GM12878 (cell line): ENCODE results near the gene UBE2G2. TPM values are rescaled to one million over a fixed set of nuclear protein-coding genes. Genes with fewer than 3 reads are reported as not detected.

ENCODE experiments used
- ATAC-seq: fragments of 200-7000 bp; cut with Tn5 transposase; 3 replicates; pipeline ENCODE4 v1.9.1; 2020; ENCODE audit warnings: mild to moderate bottlenecking, moderate library complexity
- BruUV-seq: library from RNA; stranded (reverse); fragments of 400-500 nt; replicated peaks from 2 replicates; lab custom pipeline; 2021; lab: Mats Ljungman, UMichigan
- CTCF ChIA-PET: fragments of 300-600 bp; sonication (Branson Sonifier 250); formaldehyde crosslinking; extraction: SDS; loops from one replicate; lab custom pipeline; 2021; ENCODE audit warnings: inconsistent platforms; lab: Yijun Ruan, JAX
- POLR2A ChIA-PET: fragments of 350-600 bp; formaldehyde crosslinking; extraction: SDS; loops from one replicate; lab custom pipeline; 2021; ENCODE audit warnings: inconsistent platforms; lab: Charles Lee
- RAD21 ChIA-PET: fragments of 300-600 bp; sonication (Branson Sonifier 250); formaldehyde crosslinking; loops from one replicate; lab custom pipeline; 2023; ENCODE audit warnings: antibody characterized with exemption; ENCODE audit not compliant: unreplicated experiment; lab: Charles Lee
- SMC1A ChIA-PET: fragments of 300-600 bp; sonication (Branson Sonifier 250); formaldehyde crosslinking; loops from one replicate; lab custom pipeline; 2023; ENCODE audit not compliant: unreplicated experiment, uncharacterized antibody; lab: Charles Lee
- DNase-seq: peaks from one replicate; pipeline ENCODE4 v3.0.0-alpha.2; 2011; ENCODE audit warnings: low read depth, low spot score
- FAIRE-seq: peaks from 3 replicates; lab custom pipeline; 2011; peaks lifted over from hg19 to GRCh38; lab: Jason Lieb, UNC
- H2AFZ ChIP-seq: 2 replicates; pipeline ENCODE4 v1.6.0; 2011; ENCODE audit warnings: low read depth, low read length, control low read depth; ENCODE audit not compliant: control insufficient read depth
- H3K27ac ChIP-seq: 2 replicates; pipeline ENCODE4 v1.5.1; 2011; ENCODE audit warnings: control low read depth; ENCODE audit not compliant: control insufficient read depth, insufficient read depth
- H3K27me3 ChIP-seq, 2 experiments: replicated peaks in 1 of 2; 2 replicates each; pipeline versions ENCODE4 v1.6.0 to v1.6.1; 2011; ENCODE audit warnings: low read length in 1 of 2; ENCODE audit not compliant: control insufficient read depth in 2 of 2, insufficient read depth in 2 of 2
- H3K36me3 ChIP-seq, 2 experiments: 2 replicates each; pipeline ENCODE4 v1.5.1; 2011; ENCODE audit warnings: low read length in 1 of 2; ENCODE audit not compliant: control insufficient read depth in 2 of 2, insufficient read depth in 2 of 2
- H3K4me1 ChIP-seq: 2 replicates; pipeline ENCODE4 v1.6.1; 2011; ENCODE audit warnings: mild to moderate bottlenecking, low read length, moderate library complexity, mixed read lengths; ENCODE audit not compliant: control insufficient read depth, insufficient read depth
- H3K4me2 ChIP-seq: 2 replicates; pipeline ENCODE4 v1.6.0; 2011; ENCODE audit warnings: control low read depth; ENCODE audit not compliant: control insufficient read depth, insufficient read depth
- H3K4me3 ChIP-seq: fragments of 200-600 bp; sonication (generic); 2 replicates; pipeline ENCODE4 v1.5.1; 2016
- H3K79me2 ChIP-seq: 2 replicates; pipeline ENCODE4 v1.6.0; 2011; ENCODE audit warnings: low read length; ENCODE audit not compliant: control insufficient read depth, insufficient read depth
- H3K9ac ChIP-seq: 2 replicates; pipeline ENCODE4 v1.8.0; 2011; ENCODE audit warnings: low read length, control low read depth, mixed read lengths; ENCODE audit not compliant: control insufficient read depth, insufficient read depth
- H3K9me3 ChIP-seq: replicated peaks from 3 replicates; pipeline ENCODE4 v1.5.1; 2011; ENCODE audit warnings: mild to moderate bottlenecking, low read length; ENCODE audit not compliant: control insufficient read depth, insufficient read depth
- H4K20me1 ChIP-seq: 2 replicates; pipeline ENCODE4 v1.6.0; 2011; ENCODE audit not compliant: control insufficient read depth, insufficient read depth
- CBFB ChIP-seq: IDR thresholded peaks from 2 replicates; pipeline ENCODE4 v1.6.1; 2016; ENCODE audit warnings: antibody characterized with exemption, low read depth
- CREM ChIP-seq: IDR thresholded peaks from 2 replicates; pipeline ENCODE4 v1.6.1; 2014; ENCODE audit warnings: antibody characterized with exemption, low read depth
- NBN ChIP-seq: fragments of 450-650 bp; IDR thresholded peaks from 2 replicates; pipeline ENCODE4 v1.6.1; 2016
- NRF1 ChIP-seq: conservative IDR thresholded peaks from 2 replicates; pipeline ENCODE4 v1.6.1; 2011; ENCODE audit warnings: mild to moderate bottlenecking, low read depth, low read length, improper control_type of control experiment
- PAX5 ChIP-seq: IDR thresholded peaks from 2 replicates; pipeline ENCODE4 v1.6.1; 2011; ENCODE audit warnings: low read depth, low read length, borderline replicate concordance
- ZBED1 ChIP-seq: IDR thresholded peaks from 2 replicates; pipeline ENCODE4 v1.6.1; 2016; ENCODE audit warnings: borderline replicate concordance
- WGBS: methylation state at CpG from one replicate; pipeline ENCODE4 v1.1.6; 2016; ENCODE audit warnings: low lambda C conversion rate; ENCODE audit not compliant: insufficient replicate concordance, insufficient coverage; ENCODE audit errors: missing lambda C conversion rate; 5-methylcytosine and 5-hydroxymethylcytosine counted together
- in situ Hi-C: fragments of 300-500 bp; cut with MboI; formaldehyde crosslinking; loops from 9 replicates; pipeline ENCODE4 v1.14.3; 2018; ENCODE audit warnings: mixed read lengths
- intact Hi-C: fragments of 100-400 bp; cut with micrococcal nuclease; formaldehyde crosslinking; loops from one replicate; pipeline ENCODE4 v1.14.2; 2022; ENCODE audit not compliant: unreplicated experiment
- polyA plus RNA-seq, 11 experiments: library from polyadenylated mRNA; depleted of rRNA in 4 of 11; unstranded in 6 of 11; stranded (reverse) in 5 of 11; fragments of >200 nt; fragmentation: Nextera tagmentation in 4 of 11; fragmentation: Illumina TruSeq in 1 of 11; extraction: Ambion mirVana in 4 of 11; extraction: Trizol in 1 of 11; gene quantifications; 1 replicate in 1 of 11; 2 replicates in 10 of 11; pipeline versions ENCODE4 v1.2.1 to v1.2.3, GENCODE V29; 2011 to 2016; ENCODE audit warnings: inconsistent platforms in 2 of 11, missing spikeins in 2 of 11, low read depth in 1 of 11
- total RNA-seq, 4 experiments: library from RNA; depleted of rRNA in 3 of 4; stranded (reverse); fragments of >200 nt in 3 of 4; fragmentation: Illumina TruSeq in 1 of 4; extraction: Trizol in 1 of 4; gene quantifications; 2 replicates each; pipeline versions ENCODE4 v1.2.1 to v1.2.3, GENCODE V29; 2013 to 2021
- TF ChIP-seq, protein P1 (sequence below): fragments of 450-650 bp; IDR thresholded peaks from 2 replicates; pipeline ENCODE4 v1.6.1; 2016; ENCODE audit warnings: mild to moderate bottlenecking
- TF ChIP-seq, protein P2 (sequence below): IDR thresholded peaks from 2 replicates; pipeline ENCODE4 v1.6.1; 2011; ENCODE audit warnings: borderline replicate concordance, low read depth, mild to moderate bottlenecking, moderate library complexity, mixed read lengths, low read length; ENCODE audit not compliant: insufficient read depth; ENCODE audit errors: extremely low read length
- TF ChIP-seq, protein P3 (sequence below): fragments of 450-650 bp; IDR thresholded peaks from 2 replicates; pipeline ENCODE4 v1.6.1; 2017; ENCODE audit warnings: borderline replicate concordance
- TF ChIP-seq, protein P4 (sequence below): fragments of 450-650 bp; IDR thresholded peaks from 2 replicates; pipeline ENCODE4 v1.6.1; 2017; ENCODE audit warnings: mild to moderate bottlenecking, moderate library complexity
- TF ChIP-seq, protein P5 (sequence below): IDR thresholded peaks from 2 replicates; pipeline ENCODE4 v1.6.1; 2011; ENCODE audit warnings: low read depth, mild to moderate bottlenecking, low read length, moderate library complexity, borderline replicate concordance; ENCODE audit errors: extremely low read depth
- TF ChIP-seq, protein P6 (sequence below): fragments of 450-650 bp; formaldehyde crosslinking; IDR thresholded peaks from 2 replicates; pipeline ENCODE4 v1.4.0; 2022; ENCODE audit warnings: mild to moderate bottlenecking, moderate library complexity

Gene UBE2G2
- total and polyA plus RNA-seq, 10 of the 15 experiments (the other 5 are each of a cell fraction or from before 2014, with no cell fraction given) = 27.0 to 139 (median 75.9) TPM

DNA sequence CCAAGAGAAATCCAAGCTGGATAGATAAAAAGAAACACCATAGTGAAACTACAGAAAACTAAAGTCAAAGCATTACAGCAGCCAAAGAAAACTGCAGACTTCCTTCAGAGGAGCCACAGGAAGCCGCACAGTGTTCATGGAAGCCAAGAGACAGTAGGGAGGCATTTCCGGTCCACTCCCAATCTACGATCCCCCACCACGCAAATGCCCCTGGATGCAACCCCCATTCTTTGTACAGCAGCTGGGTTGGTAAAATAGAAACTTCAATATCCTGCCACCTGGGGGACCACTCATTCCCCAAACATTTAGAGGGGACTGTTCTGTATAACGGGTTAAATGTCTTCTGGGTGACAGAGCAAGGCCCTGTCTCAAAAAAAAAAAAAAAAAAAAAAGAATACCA, 46.4 kb downstream of the UBE2G2 start:
- RAD21 ChIA-PET = no interaction called here
- H3K36me3 ChIP-seq = no peaks in the 10 kb centered on the region
- DNase-seq = no peak
- no peaks in the 10 kb centered on the region; the same call in 2 of the 3 replicates for H3K9me3 ChIP-seq
- CTCF ChIA-PET = no interaction called here
- no peaks in the 10 kb centered on the region for H3K27me3 ChIP-seq
- 49% methylated on average over 5 of the region's 5 CpGs for WGBS
- FAIRE-seq = no peak
- no peak overlapping the region for H3K9ac ChIP-seq
- H3K4me2 ChIP-seq = no peak overlapping the region
- H2AFZ ChIP-seq = no peak overlapping the region
- POLR2A ChIA-PET = no interaction called here
- intact Hi-C loops (no loop called here), in situ Hi-C loops (no loop called here)
- no peak for ATAC-seq
- H3K4me1 ChIP-seq = no peaks in the 10 kb centered on the region
- H3K4me3 ChIP-seq = no peak overlapping the region
- H3K79me2 ChIP-seq = no peaks in the 10 kb centered on the region
- H3K27ac ChIP-seq = no peak overlapping the region
- no TSS peak for BruUV-seq
- SMC1A ChIA-PET = no interaction called here
- H4K20me1 ChIP-seq = no peaks in the 10 kb centered on the region
- no peak for TF ChIP-seq ZBED1
- TF ChIP-seq, protein P1, sequence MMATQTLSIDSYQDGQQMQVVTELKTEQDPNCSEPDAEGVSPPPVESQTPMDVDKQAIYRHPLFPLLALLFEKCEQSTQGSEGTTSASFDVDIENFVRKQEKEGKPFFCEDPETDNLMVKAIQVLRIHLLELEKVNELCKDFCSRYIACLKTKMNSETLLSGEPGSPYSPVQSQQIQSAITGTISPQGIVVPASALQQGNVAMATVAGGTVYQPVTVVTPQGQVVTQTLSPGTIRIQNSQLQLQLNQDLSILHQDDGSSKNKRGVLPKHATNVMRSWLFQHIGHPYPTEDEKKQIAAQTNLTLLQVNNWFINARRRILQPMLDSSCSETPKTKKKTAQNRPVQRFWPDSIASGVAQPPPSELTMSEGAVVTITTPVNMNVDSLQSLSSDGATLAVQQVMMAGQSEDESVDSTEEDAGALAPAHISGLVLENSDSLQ = no peak
- no peak for TF ChIP-seq NBN
- TF ChIP-seq, protein P2, sequence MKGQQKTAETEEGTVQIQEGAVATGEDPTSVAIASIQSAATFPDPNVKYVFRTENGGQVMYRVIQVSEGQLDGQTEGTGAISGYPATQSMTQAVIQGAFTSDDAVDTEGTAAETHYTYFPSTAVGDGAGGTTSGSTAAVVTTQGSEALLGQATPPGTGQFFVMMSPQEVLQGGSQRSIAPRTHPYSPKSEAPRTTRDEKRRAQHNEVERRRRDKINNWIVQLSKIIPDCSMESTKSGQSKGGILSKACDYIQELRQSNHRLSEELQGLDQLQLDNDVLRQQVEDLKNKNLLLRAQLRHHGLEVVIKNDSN = no peak
- TF ChIP-seq, protein P3, sequence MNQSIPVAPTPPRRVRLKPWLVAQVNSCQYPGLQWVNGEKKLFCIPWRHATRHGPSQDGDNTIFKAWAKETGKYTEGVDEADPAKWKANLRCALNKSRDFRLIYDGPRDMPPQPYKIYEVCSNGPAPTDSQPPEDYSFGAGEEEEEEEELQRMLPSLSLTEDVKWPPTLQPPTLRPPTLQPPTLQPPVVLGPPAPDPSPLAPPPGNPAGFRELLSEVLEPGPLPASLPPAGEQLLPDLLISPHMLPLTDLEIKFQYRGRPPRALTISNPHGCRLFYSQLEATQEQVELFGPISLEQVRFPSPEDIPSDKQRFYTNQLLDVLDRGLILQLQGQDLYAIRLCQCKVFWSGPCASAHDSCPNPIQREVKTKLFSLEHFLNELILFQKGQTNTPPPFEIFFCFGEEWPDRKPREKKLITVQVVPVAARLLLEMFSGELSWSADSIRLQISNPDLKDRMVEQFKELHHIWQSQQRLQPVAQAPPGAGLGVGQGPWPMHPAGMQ = no peak
- no peak for TF ChIP-seq CREM
- TF ChIP-seq, protein P4, sequence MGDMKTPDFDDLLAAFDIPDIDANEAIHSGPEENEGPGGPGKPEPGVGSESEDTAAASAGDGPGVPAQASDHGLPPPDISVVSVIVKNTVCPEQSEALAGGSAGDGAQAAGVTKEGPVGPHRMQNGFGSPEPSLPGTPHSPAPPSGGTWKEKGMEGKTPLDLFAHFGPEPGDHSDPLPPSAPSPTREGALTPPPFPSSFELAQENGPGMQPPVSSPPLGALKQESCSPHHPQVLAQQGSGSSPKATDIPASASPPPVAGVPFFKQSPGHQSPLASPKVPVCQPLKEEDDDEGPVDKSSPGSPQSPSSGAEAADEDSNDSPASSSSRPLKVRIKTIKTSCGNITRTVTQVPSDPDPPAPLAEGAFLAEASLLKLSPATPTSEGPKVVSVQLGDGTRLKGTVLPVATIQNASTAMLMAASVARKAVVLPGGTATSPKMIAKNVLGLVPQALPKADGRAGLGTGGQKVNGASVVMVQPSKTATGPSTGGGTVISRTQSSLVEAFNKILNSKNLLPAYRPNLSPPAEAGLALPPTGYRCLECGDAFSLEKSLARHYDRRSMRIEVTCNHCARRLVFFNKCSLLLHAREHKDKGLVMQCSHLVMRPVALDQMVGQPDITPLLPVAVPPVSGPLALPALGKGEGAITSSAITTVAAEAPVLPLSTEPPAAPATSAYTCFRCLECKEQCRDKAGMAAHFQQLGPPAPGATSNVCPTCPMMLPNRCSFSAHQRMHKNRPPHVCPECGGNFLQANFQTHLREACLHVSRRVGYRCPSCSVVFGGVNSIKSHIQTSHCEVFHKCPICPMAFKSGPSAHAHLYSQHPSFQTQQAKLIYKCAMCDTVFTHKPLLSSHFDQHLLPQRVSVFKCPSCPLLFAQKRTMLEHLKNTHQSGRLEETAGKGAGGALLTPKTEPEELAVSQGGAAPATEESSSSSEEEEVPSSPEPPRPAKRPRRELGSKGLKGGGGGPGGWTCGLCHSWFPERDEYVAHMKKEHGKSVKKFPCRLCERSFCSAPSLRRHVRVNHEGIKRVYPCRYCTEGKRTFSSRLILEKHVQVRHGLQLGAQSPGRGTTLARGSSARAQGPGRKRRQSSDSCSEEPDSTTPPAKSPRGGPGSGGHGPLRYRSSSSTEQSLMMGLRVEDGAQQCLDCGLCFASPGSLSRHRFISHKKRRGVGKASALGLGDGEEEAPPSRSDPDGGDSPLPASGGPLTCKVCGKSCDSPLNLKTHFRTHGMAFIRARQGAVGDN = no peak
- TF ChIP-seq CBFB = no peak
- no peak for TF ChIP-seq PAX5
- TF ChIP-seq, protein P5, sequence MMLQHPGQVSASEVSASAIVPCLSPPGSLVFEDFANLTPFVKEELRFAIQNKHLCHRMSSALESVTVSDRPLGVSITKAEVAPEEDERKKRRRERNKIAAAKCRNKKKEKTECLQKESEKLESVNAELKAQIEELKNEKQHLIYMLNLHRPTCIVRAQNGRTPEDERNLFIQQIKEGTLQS = no peak
- TF ChIP-seq, protein P6, sequence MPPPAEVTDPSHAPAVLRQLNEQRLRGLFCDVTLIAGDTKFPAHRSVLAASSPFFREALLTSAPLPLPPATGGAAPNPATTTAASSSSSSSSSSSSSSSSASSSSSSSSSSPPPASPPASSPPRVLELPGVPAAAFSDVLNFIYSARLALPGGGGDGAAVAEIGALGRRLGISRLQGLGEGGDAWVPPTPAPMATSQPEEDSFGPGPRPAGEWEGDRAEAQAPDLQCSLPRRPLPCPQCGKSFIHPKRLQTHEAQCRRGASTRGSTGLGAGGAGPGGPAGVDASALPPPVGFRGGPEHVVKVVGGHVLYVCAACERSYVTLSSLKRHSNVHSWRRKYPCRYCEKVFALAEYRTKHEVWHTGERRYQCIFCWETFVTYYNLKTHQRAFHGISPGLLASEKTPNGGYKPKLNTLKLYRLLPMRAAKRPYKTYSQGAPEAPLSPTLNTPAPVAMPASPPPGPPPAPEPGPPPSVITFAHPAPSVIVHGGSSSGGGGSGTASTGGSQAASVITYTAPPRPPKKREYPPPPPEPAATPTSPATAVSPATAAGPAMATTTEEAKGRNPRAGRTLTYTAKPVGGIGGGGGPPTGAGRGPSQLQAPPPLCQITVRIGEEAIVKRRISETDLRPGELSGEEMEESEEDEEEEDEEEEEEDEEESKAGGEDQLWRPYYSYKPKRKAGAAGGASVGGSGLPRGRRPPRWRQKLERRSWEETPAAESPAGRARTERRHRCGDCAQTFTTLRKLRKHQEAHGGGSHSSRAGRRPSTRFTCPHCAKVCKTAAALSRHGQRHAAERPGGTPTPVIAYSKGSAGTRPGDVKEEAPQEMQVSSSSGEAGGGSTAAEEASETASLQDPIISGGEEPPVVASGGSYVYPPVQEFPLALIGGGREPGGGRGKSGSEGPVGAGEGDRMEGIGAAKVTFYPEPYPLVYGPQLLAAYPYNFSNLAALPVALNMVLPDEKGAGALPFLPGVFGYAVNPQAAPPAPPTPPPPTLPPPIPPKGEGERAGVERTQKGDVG (CRISPR knock-in tag) = no peak
- no peak for TF ChIP-seq NRF1
